Activated T-helper 1 cell treated with anti-CD3 and anti-CD28 coated beads, Interleukin-12 subunit alpha, Interleukin-12 subunit beta, Interleukin-2, Interleukin-4 antibody, amounts not matched to agents 30 ng/mL and 10 ng/mL and 1 ng/mL, durations not matched to agents 14 hours and 24 hours and 36 hours (primary cell): ENCODE results near the gene FOXP1. TPM values are rescaled to one million over a fixed set of nuclear protein-coding genes. Genes with fewer than 3 reads are reported as not detected.

Source experiments
- DNase-seq: peaks from one replicate; pipeline ENCODE4 v3.0.0; 2021; ENCODE audit warnings: low spot score
- H3K27ac Mint-ChIP-seq: one replicate; pipeline ENCODE4 v1.8.0; 2021; ENCODE audit warnings: mild to moderate bottlenecking, mixed read lengths
- H3K27me3 Mint-ChIP-seq: one replicate; pipeline ENCODE4 v1.8.0; 2022; ENCODE audit warnings: mild to moderate bottlenecking, moderate library complexity, mixed read lengths; ENCODE audit not compliant: insufficient read depth
- H3K36me3 Mint-ChIP-seq: one replicate; pipeline ENCODE4 v1.8.0; 2021; ENCODE audit warnings: low read depth, mixed read lengths
- H3K4me1 Mint-ChIP-seq: one replicate; pipeline ENCODE4 v1.8.0; 2021; ENCODE audit warnings: low read depth, mixed read lengths
- H3K4me3 Mint-ChIP-seq: one replicate; pipeline ENCODE4 v1.8.0; 2021; ENCODE audit warnings: mild to moderate bottlenecking, moderate library complexity, mixed read lengths
- H3K9me3 Mint-ChIP-seq: one replicate; pipeline ENCODE4 v1.8.0; 2021; ENCODE audit warnings: mixed read lengths
- intact Hi-C: fragments of 100-400 bp; cut with micrococcal nuclease; formaldehyde crosslinking; loops from one replicate; pipeline ENCODE4 v1.15.1; 2024
- total RNA-seq: library from RNA; stranded (reverse); gene quantifications from 2 replicates; pipeline ENCODE4 v1.2.3, GENCODE V29; 2022

FOXP1 gene
- total RNA-seq, 1 donor from 2014 or later: 97.6 TPM

GRCh38 chr3:71008350-71008935 lies 575.1 kb downstream of the FOXP1 start:
- Mint-ChIP-seq H3K27me3 (no peaks in the 10 kb centered on the region), H3K9me3 (peaks cover 7% of the 10 kb centered on the region), H3K4me3 (no peak overlapping the region), H3K27ac (peak overlapping the region; percentile 8), H3K4me1 (peaks cover 63% of the 10 kb centered on the region), H3K36me3 (peaks cover 23% of the 10 kb centered on the region)
- intact Hi-C loops: loop anchor here (10.0 kb wide), 1 partner anchor 454 kb away; no protein-coding TSS in a partner anchor
- no peak for DNase-seq

GRCh38 chr3:71006810-71007785 lies 576.4 kb downstream of the FOXP1 start:
- H3K36me3 Mint-ChIP-seq: peaks cover 23% of the 10 kb centered on the region
- H3K9me3 Mint-ChIP-seq: peaks cover 3% of the 10 kb centered on the region
- no peak for DNase-seq
- peaks cover 59% of the 10 kb centered on the region for H3K4me1 Mint-ChIP-seq
- H3K27ac Mint-ChIP-seq: no peak overlapping the region
- H3K27me3 Mint-ChIP-seq: no peaks in the 10 kb centered on the region
- H3K4me3 Mint-ChIP-seq: no peak overlapping the region
- intact Hi-C loops: loop anchor here (1.0 to 10.0 kb wide), 3 partner anchors 452 to 579 kb away; no protein-coding TSS in a partner anchor

- H3K27me3 Mint-ChIP-seq: no peaks in the 10 kb centered on the region
- no peak for DNase-seq
- intact Hi-C loops: loop anchor here (1.0 to 10.0 kb wide), 2 partner anchors 451 to 506 kb away; no protein-coding TSS in a partner anchor
- peaks cover 55% of the 10 kb centered on the region for H3K4me1 Mint-ChIP-seq
- H3K9me3 Mint-ChIP-seq: no peaks in the 10 kb centered on the region
- peaks cover 22% of the 10 kb centered on the region for H3K36me3 Mint-ChIP-seq
- no peak overlapping the region for H3K27ac Mint-ChIP-seq
- H3K4me3 Mint-ChIP-seq: no peak overlapping the region
Observed at GRCh38 chr3:71005702-71006321, 577.7 kb downstream of the FOXP1 start.

GRCh38 chr3:71003511-71003910 lies 580.0 kb downstream of the FOXP1 start:
- Mint-ChIP-seq H3K4me1 (peaks cover 39% of the 10 kb centered on the region), H3K9me3 (no peaks in the 10 kb centered on the region), H3K27ac (no peak overlapping the region), H3K36me3 (peaks cover 29% of the 10 kb centered on the region), H3K4me3 (no peak overlapping the region), H3K27me3 (no peaks in the 10 kb centered on the region)
- intact Hi-C loops: loop anchor here (10.0 kb wide), 1 partner anchor 449 kb away; no protein-coding TSS in a partner anchor
- no peak for DNase-seq

- Mint-ChIP-seq H3K27me3 (no peaks in the 10 kb centered on the region), H3K36me3 (peaks cover 32% of the 10 kb centered on the region), H3K4me1 (peaks cover 28% of the 10 kb centered on the region), H3K9me3 (no peaks in the 10 kb centered on the region), H3K27ac (no peak overlapping the region), H3K4me3 (no peak overlapping the region)
- DNase-seq: no peak
- intact Hi-C loops: loop anchor here (10.0 kb wide), 1 partner anchor 447 kb away; no protein-coding TSS in a partner anchor
Observed at GRCh38 chr3:71002298-71002697, 581.2 kb downstream of the FOXP1 start.

- Mint-ChIP-seq H3K27me3 (no peaks in the 10 kb centered on the region), H3K27ac (no peak overlapping the region), H3K36me3 (peaks cover 41% of the 10 kb centered on the region), H3K9me3 (no peaks in the 10 kb centered on the region), H3K4me3 (no peak overlapping the region), H3K4me1 (peaks cover 21% of the 10 kb centered on the region)
- no peak for DNase-seq
- intact Hi-C loops: loop anchor here (10.0 kb wide), 1 partner anchor 447 kb away; no protein-coding TSS in a partner anchor
Observed at GRCh38 chr3:71001303-71001830, 582.2 kb downstream of the FOXP1 start.

GRCh38 chr3:71000483-71000882 lies 583.0 kb downstream of the FOXP1 start:
- H3K4me1 Mint-ChIP-seq: peaks cover 16% of the 10 kb centered on the region
- peaks cover 39% of the 10 kb centered on the region for H3K36me3 Mint-ChIP-seq
- no peaks in the 10 kb centered on the region for H3K27me3 Mint-ChIP-seq
- DNase-seq: no peak
- no peak overlapping the region for H3K4me3 Mint-ChIP-seq
- no peak overlapping the region for H3K27ac Mint-ChIP-seq
- H3K9me3 Mint-ChIP-seq: no peaks in the 10 kb centered on the region
- intact Hi-C loops: loop anchor here (10.0 kb wide), 1 partner anchor 446 kb away; no protein-coding TSS in a partner anchor

GRCh38 chr3:70999730-71000129 lies 583.8 kb downstream of the FOXP1 start:
- Mint-ChIP-seq H3K9me3 (no peaks in the 10 kb centered on the region), H3K27me3 (no peaks in the 10 kb centered on the region), H3K27ac (no peak overlapping the region), H3K36me3 (peaks cover 44% of the 10 kb centered on the region), H3K4me3 (no peak overlapping the region), H3K4me1 (peaks cover 14% of the 10 kb centered on the region)
- DNase-seq: no peak
- intact Hi-C loops: loop anchor here (10.0 kb wide), 1 partner anchor 445 kb away; no protein-coding TSS in a partner anchor

- Mint-ChIP-seq H3K27me3 (no peaks in the 10 kb centered on the region), H3K27ac (no peak overlapping the region), H3K36me3 (peaks cover 58% of the 10 kb centered on the region), H3K4me3 (no peak overlapping the region), H3K9me3 (no peaks in the 10 kb centered on the region), H3K4me1 (peaks cover 12% of the 10 kb centered on the region)
- intact Hi-C loops: no loop called here
- no peak for DNase-seq
Observed at GRCh38 chr3:70996082-70996481, 587.4 kb downstream of the FOXP1 start.

GRCh38 chr3:70994644-70995043 lies 588.9 kb downstream of the FOXP1 start:
- H3K4me3 Mint-ChIP-seq: no peak overlapping the region
- no peaks in the 10 kb centered on the region for H3K9me3 Mint-ChIP-seq
- H3K27me3 Mint-ChIP-seq: no peaks in the 10 kb centered on the region
- peaks cover 61% of the 10 kb centered on the region for H3K36me3 Mint-ChIP-seq
- intact Hi-C loops: no loop called here
- DNase-seq: no peak
- no peak overlapping the region for H3K27ac Mint-ChIP-seq
- peaks cover 22% of the 10 kb centered on the region for H3K4me1 Mint-ChIP-seq

GRCh38 chr3:70992562-70993204 lies 590.8 kb downstream of the FOXP1 start:
- Mint-ChIP-seq H3K27ac (no peak overlapping the region), H3K36me3 (peaks cover 60% of the 10 kb centered on the region), H3K4me3 (no peak overlapping the region)

GRCh38 chr3:70992131-70992530 lies 591.4 kb downstream of the FOXP1 start:
- intact Hi-C loops: no loop called here
- Mint-ChIP-seq H3K36me3 (peaks cover 59% of the 10 kb centered on the region), H3K4me3 (no peak overlapping the region), H3K27me3 (no peaks in the 10 kb centered on the region), H3K27ac (no peak overlapping the region), H3K4me1 (peaks cover 24% of the 10 kb centered on the region), H3K9me3 (no peaks in the 10 kb centered on the region)
- DNase-seq: no peak

More at GRCh38 chr3:70992562-70993204, 590.8 kb downstream of the FOXP1 start:
- Mint-ChIP-seq H3K4me1 (peaks cover 24% of the 10 kb centered on the region), H3K27me3 (no peaks in the 10 kb centered on the region), H3K9me3 (no peaks in the 10 kb centered on the region)
- no peak for DNase-seq
- intact Hi-C loops: no loop called here
